ENCODE measurements around the gene PHYKPL. TPM values are rescaled to one million over a fixed set of nuclear protein-coding genes. Genes with fewer than 3 reads are reported as not detected.
"Not testable (repeated sequence)": the region's sequence is repeated elsewhere in the genome, so short reads cannot be mapped to it uniquely, and the experiment has no call there.

The PHYKPL gene
- total and polyA plus RNA-seq, 2 donors (not counting 3 experiments of a cell fraction or from before 2014, with no cell fraction given), result 71.7 to 81.7 TPM

DNA sequence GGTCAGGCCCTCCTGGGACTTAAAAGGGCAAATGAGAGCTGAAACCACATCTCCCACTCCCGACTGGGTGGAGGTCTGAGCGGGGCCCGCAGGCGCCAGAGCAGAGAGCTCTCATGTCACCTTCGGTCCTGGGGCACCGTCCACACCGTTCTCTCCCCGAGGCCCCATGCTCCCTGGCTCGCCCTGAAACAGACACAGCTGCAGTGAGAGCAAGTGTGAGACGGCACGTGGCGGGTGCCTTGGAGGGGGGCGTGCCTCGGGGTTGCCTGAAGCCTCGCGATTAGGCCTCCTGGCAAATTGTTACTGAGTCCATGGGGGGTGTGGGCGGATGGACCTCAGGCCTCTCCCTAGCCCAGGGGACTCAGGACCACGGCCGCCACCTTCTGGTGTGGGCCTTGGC, 24.1 kb upstream of the PHYKPL start:
- Histone ChIP-seq H2AFZ (ENCODE audit: low read depth, low read length) (no peak overlapping the region), H3K27me3 (ENCODE audit: control insufficient read depth in 2 of 2, insufficient read depth in 2 of 2, low read length in 2 of 2) (no peaks in the 10 kb centered on the region), H3K9me3 (replicated peaks; ENCODE audit: control insufficient read depth, insufficient read depth, low read length) (no peaks in the 10 kb centered on the region), H3K4me3 (replicated peaks in 1 of 3; ENCODE audit: insufficient read depth in 1 of 3, low read depth in 1 of 3, low read length in 3 of 3) (no peak overlapping the region), H3K27ac (ENCODE audit: insufficient read depth, low read depth, low read length) (no peak overlapping the region), H3K36me3 (ENCODE audit: control insufficient read depth in 2 of 2, extremely low read depth in 1 of 2, insufficient read depth in 2 of 2, low read length in 2 of 2) (no peaks in the 10 kb centered on the region), H3K79me2 (ENCODE audit: control insufficient read depth, insufficient read depth, low read length) (no peaks in the 10 kb centered on the region), H3K4me2 (ENCODE audit: insufficient read depth, low read length) (no peak overlapping the region), H3K4me1 (ENCODE audit: control insufficient read depth, extremely low read depth, insufficient read depth, low read length) (no peaks in the 10 kb centered on the region), H4K20me1 (replicated peaks; ENCODE audit: control insufficient read depth, extremely low read depth, insufficient read depth, low read length) (no peaks in the 10 kb centered on the region), H3K9me1 (replicated peaks; ENCODE audit: control insufficient read depth, extremely low read depth, insufficient read depth, low read length) (no peaks in the 10 kb centered on the region), H3K9ac (replicated peaks; ENCODE audit: extremely low read depth, insufficient read depth, low read length) (no peak overlapping the region)
- ChIA-PET POLR2A (no interaction called here), CTCF (interaction anchor here (1.1 kb wide), 1 partner anchor 22 kb away, joined by 3 read pairs; no protein-coding TSS in a partner anchor)
- dilution Hi-C loops (cut with MboI; ENCODE audit: extremely low pct_ligation_motif_present, low sequenced_read_pairs), result no loop called here
- DNase-seq (ENCODE audit: low read depth, low spot score), result no peak
- BruUV-seq (replicated peaks), result no TSS peak
- intact Hi-C loops (cut with micrococcal nuclease), result no loop called here
- no peak for FAIRE-seq
- no peak for TF ChIP-seq MYC (IDR thresholded peaks at IDR 0.05; ENCODE audit: low read depth, low read length)
- no peak for TF ChIP-seq JUN (IDR thresholded peaks at IDR 0.05; ENCODE audit: borderline replicate concordance, insufficient read depth, insufficient read length, low read depth)
- TF ChIP-seq, protein P1, sequence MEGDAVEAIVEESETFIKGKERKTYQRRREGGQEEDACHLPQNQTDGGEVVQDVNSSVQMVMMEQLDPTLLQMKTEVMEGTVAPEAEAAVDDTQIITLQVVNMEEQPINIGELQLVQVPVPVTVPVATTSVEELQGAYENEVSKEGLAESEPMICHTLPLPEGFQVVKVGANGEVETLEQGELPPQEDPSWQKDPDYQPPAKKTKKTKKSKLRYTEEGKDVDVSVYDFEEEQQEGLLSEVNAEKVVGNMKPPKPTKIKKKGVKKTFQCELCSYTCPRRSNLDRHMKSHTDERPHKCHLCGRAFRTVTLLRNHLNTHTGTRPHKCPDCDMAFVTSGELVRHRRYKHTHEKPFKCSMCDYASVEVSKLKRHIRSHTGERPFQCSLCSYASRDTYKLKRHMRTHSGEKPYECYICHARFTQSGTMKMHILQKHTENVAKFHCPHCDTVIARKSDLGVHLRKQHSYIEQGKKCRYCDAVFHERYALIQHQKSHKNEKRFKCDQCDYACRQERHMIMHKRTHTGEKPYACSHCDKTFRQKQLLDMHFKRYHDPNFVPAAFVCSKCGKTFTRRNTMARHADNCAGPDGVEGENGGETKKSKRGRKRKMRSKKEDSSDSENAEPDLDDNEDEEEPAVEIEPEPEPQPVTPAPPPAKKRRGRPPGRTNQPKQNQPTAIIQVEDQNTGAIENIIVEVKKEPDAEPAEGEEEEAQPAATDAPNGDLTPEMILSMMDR (IDR thresholded peaks at IDR 0.05; ENCODE audit: extremely low read depth in 1 of 2, insufficient read depth in 1 of 2, low read depth in 1 of 2, low read length in 2 of 2), result no peak
- TF ChIP-seq FOS (IDR thresholded peaks at IDR 0.05; ENCODE audit: borderline replicate concordance, insufficient read depth, low read length), result no peak
- no peak for TF ChIP-seq EZH2 (IDR thresholded peaks at IDR 0.05; ENCODE audit: borderline replicate concordance, low read depth, low read length, severe bottlenecking)
- TF ChIP-seq POLR2AphosphoS5 (IDR thresholded peaks at IDR 0.05; ENCODE audit: insufficient read depth, low read depth, low read length), result no peak
- TF ChIP-seq POLR2A (IDR thresholded peaks at IDR 0.05; ENCODE audit: low read depth, low read length), result no peak

DNA sequence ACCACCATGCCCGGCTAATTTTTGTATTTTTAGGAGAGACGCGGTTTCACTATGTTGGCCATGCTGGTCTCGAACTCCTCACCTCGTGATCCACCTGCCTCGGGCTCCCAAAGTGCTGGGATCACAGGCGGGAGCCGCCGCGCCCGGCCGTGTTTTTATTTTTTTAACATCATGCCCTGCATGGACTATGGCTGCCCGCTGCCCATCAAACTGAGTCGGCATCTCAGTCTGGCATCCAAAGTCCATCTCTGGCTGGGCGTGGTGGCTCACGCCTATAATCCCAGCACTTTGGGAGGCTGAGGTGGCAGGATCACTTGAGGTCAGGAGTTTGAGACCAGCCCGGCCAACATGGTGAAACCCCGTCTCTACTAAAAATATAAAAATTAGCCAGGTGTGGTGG, 21.0 kb upstream of the PHYKPL start:
- POLR2A ChIA-PET, result not testable (repeated sequence)

More for the DNA sequence above, 21.0 kb upstream of the PHYKPL start:
- H3K4me2 ChIP-seq (ENCODE audit: insufficient read depth, low read length); H3K4me3 ChIP-seq (replicated peaks in 1 of 3; ENCODE audit: insufficient read depth in 1 of 3, low read depth in 1 of 3, low read length in 3 of 3); BruUV-seq (replicated peaks); H2AFZ ChIP-seq (ENCODE audit: low read depth, low read length); dilution Hi-C loops (cut with MboI; ENCODE audit: extremely low pct_ligation_motif_present, low sequenced_read_pairs); H4K20me1 ChIP-seq (replicated peaks; ENCODE audit: control insufficient read depth, extremely low read depth, insufficient read depth, low read length); H3K36me3 ChIP-seq (ENCODE audit: control insufficient read depth in 2 of 2, extremely low read depth in 1 of 2, insufficient read depth in 2 of 2, low read length in 2 of 2); H3K27ac ChIP-seq (ENCODE audit: insufficient read depth, low read depth, low read length); H3K79me2 ChIP-seq (ENCODE audit: control insufficient read depth, insufficient read depth, low read length); CTCF ChIA-PET; H3K27me3 ChIP-seq (ENCODE audit: control insufficient read depth in 2 of 2, insufficient read depth in 2 of 2, low read length in 2 of 2); intact Hi-C loops (cut with micrococcal nuclease); H3K9ac ChIP-seq (replicated peaks; ENCODE audit: extremely low read depth, insufficient read depth, low read length); FAIRE-seq; H3K9me3 ChIP-seq (replicated peaks; ENCODE audit: control insufficient read depth, insufficient read depth, low read length); DNase-seq (ENCODE audit: low read depth, low spot score); H3K4me1 ChIP-seq (ENCODE audit: control insufficient read depth, extremely low read depth, insufficient read depth, low read length); H3K9me1 ChIP-seq (replicated peaks; ENCODE audit: control insufficient read depth, extremely low read depth, insufficient read depth, low read length): not testable (repeated sequence)
